ENCODE measurements around the gene SH3BP4.

Gene SH3BP4

DNA sequence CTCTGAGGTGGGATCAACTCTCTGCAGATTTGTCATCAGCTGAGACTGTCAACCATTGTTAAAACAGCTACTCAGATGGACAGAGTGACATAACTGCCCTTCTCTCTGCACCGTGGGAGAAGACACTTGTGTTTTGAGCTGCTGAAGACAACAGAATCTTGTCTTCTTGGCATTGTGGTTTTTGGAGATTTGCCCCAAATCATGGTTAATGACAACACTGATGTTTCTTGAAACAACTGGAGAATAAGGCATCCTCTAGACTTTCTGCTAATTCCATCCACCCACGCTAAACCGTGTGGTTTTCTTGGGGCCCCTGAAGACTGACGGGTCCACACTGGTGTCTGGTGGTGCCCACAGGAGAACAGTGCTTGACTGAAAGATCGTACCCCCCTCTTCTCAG, 39.5 kb downstream of the SH3BP4 start:
- H3K4me3 ChIP-seq (ENCODE audit: control insufficient read depth, low read depth, low read length) = no peak overlapping the region
- no peak for DNase-seq (ENCODE audit: low read depth)
- no peak for TF ChIP-seq CTCF (IDR thresholded peaks at IDR 0.05; ENCODE audit: control insufficient read depth, insufficient read depth, low read depth, low read length, missing control alignments)

GRCh38 chr2:234991793-234992192, 40.0 kb downstream of the SH3BP4 start:
- no peak for DNase-seq (ENCODE audit: low read depth)
- no peak for TF ChIP-seq CTCF (IDR thresholded peaks at IDR 0.05; ENCODE audit: control insufficient read depth, insufficient read depth, low read depth, low read length, missing control alignments)
- no peak overlapping the region for H3K4me3 ChIP-seq (ENCODE audit: control insufficient read depth, low read depth, low read length)

GRCh38 chr2:234992196-234992595, 40.4 kb downstream of the SH3BP4 start:
- TF ChIP-seq CTCF (IDR thresholded peaks at IDR 0.05; ENCODE audit: control insufficient read depth, insufficient read depth, low read depth, low read length, missing control alignments) = no peak
- DNase-seq (ENCODE audit: low read depth) = no peak
- H3K4me3 ChIP-seq (ENCODE audit: control insufficient read depth, low read depth, low read length) = no peak overlapping the region

- no peak overlapping the region for H3K4me3 ChIP-seq (ENCODE audit: control insufficient read depth, low read depth, low read length)
Measured at GRCh38 chr2:234992624-234993349, 41.0 kb downstream of the SH3BP4 start.

GRCh38 chr2:234993541-234993981, 41.7 kb downstream of the SH3BP4 start:
- no peak for TF ChIP-seq CTCF (IDR thresholded peaks at IDR 0.05; ENCODE audit: control insufficient read depth, insufficient read depth, low read depth, low read length, missing control alignments)
- H3K4me3 ChIP-seq (ENCODE audit: control insufficient read depth, low read depth, low read length) = no peak overlapping the region
- no peak for DNase-seq (ENCODE audit: low read depth)

More at GRCh38 chr2:234992624-234993349, 41.0 kb downstream of the SH3BP4 start:
- TF ChIP-seq CTCF (IDR thresholded peaks at IDR 0.05; ENCODE audit: control insufficient read depth, insufficient read depth, low read depth, low read length, missing control alignments) = no peak
- DNase-seq (ENCODE audit: low read depth) = no peak

- no peak overlapping the region for H3K4me3 ChIP-seq (ENCODE audit: control insufficient read depth, low read depth, low read length)
- TF ChIP-seq CTCF (IDR thresholded peaks at IDR 0.05; ENCODE audit: control insufficient read depth, insufficient read depth, low read depth, low read length, missing control alignments) = no peak
- no peak for DNase-seq (ENCODE audit: low read depth)
Measured at GRCh38 chr2:234994438-234995321, 42.9 kb downstream of the SH3BP4 start.

All from AG09309 (cell line).